ENCODE results near the gene MAN2B1.

MAN2B1 gene

GRCh38 chr19:12672744-12673143 is 6.2 kb upstream of the MAN2B1 start:
- peaks cover 32% of the 10 kb centered on the region for H3K79me2 ChIP-seq (ENCODE audit: low read length)
- no peak overlapping the region for H3K4me3 ChIP-seq (ENCODE audit: low read length)
- H3K9me3 ChIP-seq (ENCODE audit: insufficient read depth, low read length) = no peaks in the 10 kb centered on the region
- no peak overlapping the region for H3K9ac ChIP-seq (ENCODE audit: low read length)
- H2AFZ ChIP-seq (ENCODE audit: low read depth, low read length) = no peak overlapping the region
- no peak overlapping the region for H3K27ac ChIP-seq (ENCODE audit: low read length)
- no peak overlapping the region for H3K4me2 ChIP-seq (ENCODE audit: low read length)
- peaks cover 36% of the 10 kb centered on the region for H3K36me3 ChIP-seq (replicated peaks; ENCODE audit: low read depth, low read length)
- no peak for TF ChIP-seq EZH2phosphoT487 (IDR thresholded peaks at IDR 0.05; ENCODE audit: low read depth)
- no peak for TF ChIP-seq CTCF (IDR thresholded peaks at IDR 0.05; ENCODE audit: low read depth, low read length)
- peaks cover 19% of the 10 kb centered on the region for H3K4me1 ChIP-seq (ENCODE audit: low read length)
- no peaks in the 10 kb centered on the region for H3K27me3 ChIP-seq (ENCODE audit: low read depth, low read length)
- H4K20me1 ChIP-seq (ENCODE audit: insufficient read depth, low read length) = peaks cover 4% of the 10 kb centered on the region; the same call in 1 of the 2 replicates

- no peak for TF ChIP-seq EZH2phosphoT487 (IDR thresholded peaks at IDR 0.05; ENCODE audit: low read depth)
- TF ChIP-seq CTCF (IDR thresholded peaks at IDR 0.05; ENCODE audit: low read depth, low read length) = no peak
- Histone ChIP-seq H3K36me3 (replicated peaks; ENCODE audit: low read depth, low read length) (peaks cover 16% of the 10 kb centered on the region), H3K79me2 (ENCODE audit: low read length) (peaks cover 51% of the 10 kb centered on the region), H3K9ac (ENCODE audit: low read length) (peak overlapping the region; percentile 88), H3K4me1 (ENCODE audit: low read length) (peaks cover 26% of the 10 kb centered on the region), H3K9me3 (ENCODE audit: insufficient read depth, low read length) (no peaks in the 10 kb centered on the region), H3K4me3 (ENCODE audit: low read length) (peak overlapping the region; percentile 88), H4K20me1 (ENCODE audit: insufficient read depth, low read length) (no peaks in the 10 kb centered on the region), H2AFZ (ENCODE audit: low read depth, low read length) (no peak overlapping the region; the same call in 1 of the 2 replicates), H3K27ac (ENCODE audit: low read length) (peak overlapping the region; percentile 74), H3K4me2 (ENCODE audit: low read length) (peak overlapping the region; percentile 96), H3K27me3 (ENCODE audit: low read depth, low read length) (no peaks in the 10 kb centered on the region)
Observed at GRCh38 chr19:12670159-12670928, 3.8 kb upstream of the MAN2B1 start.

GRCh38 chr19:12669270-12670158 is 3.0 kb upstream of the MAN2B1 start:
- peaks cover 16% of the 10 kb centered on the region for H3K36me3 ChIP-seq (replicated peaks; ENCODE audit: low read depth, low read length)
- H3K4me2 ChIP-seq (ENCODE audit: low read length) = peak overlapping the region; percentile 96
- no peaks in the 10 kb centered on the region for H3K9me3 ChIP-seq (ENCODE audit: insufficient read depth, low read length)
- H3K4me3 ChIP-seq (ENCODE audit: low read length) = peak overlapping the region; percentile 88
- H3K27ac ChIP-seq (ENCODE audit: low read length) = peak overlapping the region; percentile 74
- H2AFZ ChIP-seq (ENCODE audit: low read depth, low read length) = peak overlapping the region; percentile 98
- no peak for TF ChIP-seq CTCF (IDR thresholded peaks at IDR 0.05; ENCODE audit: low read depth, low read length)
- TF ChIP-seq EZH2phosphoT487 (IDR thresholded peaks at IDR 0.05; ENCODE audit: low read depth) = no peak
- H4K20me1 ChIP-seq (ENCODE audit: insufficient read depth, low read length) = no peaks in the 10 kb centered on the region
- peaks cover 58% of the 10 kb centered on the region for H3K79me2 ChIP-seq (ENCODE audit: low read length)
- H3K9ac ChIP-seq (ENCODE audit: low read length) = peak overlapping the region; percentile 88
- peaks cover 33% of the 10 kb centered on the region for H3K4me1 ChIP-seq (ENCODE audit: low read length)
- H3K27me3 ChIP-seq (ENCODE audit: low read depth, low read length) = no peaks in the 10 kb centered on the region

GRCh38 chr19:12668932-12669269 is 2.4 kb upstream of the MAN2B1 start:
- Histone ChIP-seq H3K36me3 (replicated peaks; ENCODE audit: low read depth, low read length) (peaks cover 16% of the 10 kb centered on the region), H2AFZ (ENCODE audit: low read depth, low read length) (no peak overlapping the region; the same call in 1 of the 2 replicates), H3K79me2 (ENCODE audit: low read length) (peaks cover 65% of the 10 kb centered on the region)

More at GRCh38 chr19:12668932-12669269, 2.4 kb upstream of the MAN2B1 start:
- peak overlapping the region; percentile 96 for H3K4me2 ChIP-seq (ENCODE audit: low read length)
- H3K9ac ChIP-seq (ENCODE audit: low read length) = peak overlapping the region; percentile 88
- no peaks in the 10 kb centered on the region for H4K20me1 ChIP-seq (ENCODE audit: insufficient read depth, low read length)
- peaks cover 38% of the 10 kb centered on the region for H3K4me1 ChIP-seq (ENCODE audit: low read length)
- no peak for TF ChIP-seq EZH2phosphoT487 (IDR thresholded peaks at IDR 0.05; ENCODE audit: low read depth)
- TF ChIP-seq CTCF (IDR thresholded peaks at IDR 0.05; ENCODE audit: low read depth, low read length) = no peak
- H3K9me3 ChIP-seq (ENCODE audit: insufficient read depth, low read length) = no peaks in the 10 kb centered on the region
- peak overlapping the region; percentile 88 for H3K4me3 ChIP-seq (ENCODE audit: low read length)
- H3K27ac ChIP-seq (ENCODE audit: low read length) = peak overlapping the region; percentile 74
- H3K27me3 ChIP-seq (ENCODE audit: low read depth, low read length) = no peaks in the 10 kb centered on the region
